GM19397 (cell line): ENCODE measurements around the gene INTS1.
"Not testable (repeated sequence)": the region's sequence is repeated elsewhere in the genome, so short reads cannot be mapped to it uniquely, and the experiment has no call there.

Source experiments
- ATAC-seq: cut with Tn5 transposase; IDR thresholded peaks from one replicate; pipeline ENCODE4 v1.9.1; 2021; ENCODE audit warnings: mild to moderate bottlenecking, moderate library complexity; ENCODE audit not compliant: unreplicated experiment

The INTS1 gene

GRCh38 chr7:1531263-1531978 lies 27.2 kb upstream of the INTS1 start:
- ATAC-seq: peak; percentile 27

- peak; percentile 30 for ATAC-seq
These were observed 26.7 kb upstream of the INTS1 start for GRCh38 chr7:1530946-1531262.

GRCh38 chr7:1529383-1530116 lies 25.4 kb upstream of the INTS1 start:
- no peak for ATAC-seq

- ATAC-seq: no peak
These were observed 22.1 kb upstream of the INTS1 start for GRCh38 chr7:1526271-1526754.

GRCh38 chr7:1525409-1525808 lies 21.2 kb upstream of the INTS1 start:
- no peak for ATAC-seq

GRCh38 chr7:1523844-1524243 lies 19.7 kb upstream of the INTS1 start:
- ATAC-seq: no peak

GRCh38 chr7:1523208-1523607 lies 19.0 kb upstream of the INTS1 start:
- ATAC-seq: no peak

- no peak for ATAC-seq
These were observed 17.3 kb upstream of the INTS1 start for GRCh38 chr7:1521456-1521855.

- no peak for ATAC-seq
These were observed 16.5 kb upstream of the INTS1 start for GRCh38 chr7:1520539-1521234.

GRCh38 chr7:1519322-1519922 lies 15.2 kb upstream of the INTS1 start:
- not testable (repeated sequence) for ATAC-seq

GRCh38 chr7:1516586-1517251 lies 12.5 kb upstream of the INTS1 start:
- ATAC-seq: no peak

- ATAC-seq: not testable (repeated sequence)
These were observed 11.3 kb upstream of the INTS1 start for GRCh38 chr7:1515509-1515967.

GRCh38 chr7:1514995-1515401 lies 10.8 kb upstream of the INTS1 start:
- ATAC-seq: no peak

- no peak for ATAC-seq
These were observed 10.2 kb upstream of the INTS1 start for GRCh38 chr7:1514407-1514806.

GRCh38 chr7:1513657-1514095 lies 9.5 kb upstream of the INTS1 start:
- no peak for ATAC-seq

GRCh38 chr7:1512781-1513656 lies 8.8 kb upstream of the INTS1 start:
- no peak for ATAC-seq

GRCh38 chr7:1511444-1512422 lies 7.5 kb upstream of the INTS1 start:
- ATAC-seq: no peak

GRCh38 chr7:1510780-1511154 lies 6.6 kb upstream of the INTS1 start:
- ATAC-seq: no peak

- no peak for ATAC-seq
These were observed 5.0 kb upstream of the INTS1 start for GRCh38 chr7:1509226-1509625.
